Small intestine (tissue), 4 donors: ENCODE data around the gene CLIC4. TPM values are rescaled to one million over a fixed set of nuclear protein-coding genes. Genes with fewer than 3 reads are reported as not detected.

Experiments used
- polyA plus RNA-seq, 4 donors: library from polyadenylated mRNA; stranded (reverse) in 3 of 4; unstranded in 1 of 4; fragments of 200-250 nt in 3 of 4; fragments of 120-200 nt in 1 of 4; gene quantifications; one replicate each; pipeline versions ENCODE4 v1.2.1 to v1.2.3, GENCODE V29; 2013
- donor health status: healthy with polysubstance abuse.
- donor health status: Bipolar disorder and iron deficiency.
- donor health status: healthy.

CLIC4 gene
- polyA plus RNA-seq, 4 donors = 2.0 to 47.4 (median 25.4) TPM

Other genes starting within 250 kb of the CLIC4 start
- 1 to 10 TPM; 1.9 to 8.3 (median 4.2) TPM for gene RCAN3, start 242.6 kb upstream of the CLIC4 start, polyA plus RNA-seq
- 10 to 100 TPM in 1 of 4 donors, 1 to 10 TPM in 2, under 1 TPM in 1; 0.81 to 15.7 (median 3.0) TPM for gene NCMAP, start 189.4 kb upstream of the CLIC4 start, polyA plus RNA-seq
- gene SRRM1, start 102.1 kb upstream of the CLIC4 start, polyA plus RNA-seq = 100 to 1,000 TPM in 1 of 4 donors, 10 to 100 TPM in 3; 24.0 to 107 (median 34.3) TPM
- gene RUNX3, start 184.8 kb downstream of the CLIC4 start, polyA plus RNA-seq = 1 to 10 TPM; 1.1 to 5.4 (median 3.6) TPM